Osteocyte (in vitro differentiated cells): ENCODE measurements around the gene ZBTB32. TPM values are rescaled to one million over a fixed set of nuclear protein-coding genes. Genes with fewer than 3 reads are reported as not detected.

Experiments
- DNase-seq: peaks from one replicate; pipeline ENCODE4 v3.0.0; 2021; ENCODE audit warnings: mixed read lengths; ENCODE audit not compliant: unreplicated experiment; ENCODE audit errors: extremely low spot score
- H3K27ac Mint-ChIP-seq: one replicate; pipeline ENCODE4 v1.8.0; 2021; ENCODE audit warnings: mild to moderate bottlenecking, mixed read lengths; ENCODE audit not compliant: unreplicated experiment
- H3K27me3 Mint-ChIP-seq: one replicate; pipeline ENCODE4 v1.8.0; 2021; ENCODE audit warnings: mixed read lengths; ENCODE audit not compliant: unreplicated experiment
- H3K36me3 Mint-ChIP-seq: one replicate; pipeline ENCODE4 v1.8.0; 2021; ENCODE audit warnings: mixed read lengths; ENCODE audit not compliant: unreplicated experiment
- H3K4me1 Mint-ChIP-seq: one replicate; pipeline ENCODE4 v1.8.0; 2021; ENCODE audit warnings: mixed read lengths; ENCODE audit not compliant: unreplicated experiment
- H3K4me3 Mint-ChIP-seq: one replicate; pipeline ENCODE4 v1.8.0; 2021; ENCODE audit warnings: mild to moderate bottlenecking, moderate library complexity, mixed read lengths; ENCODE audit not compliant: unreplicated experiment
- H3K9me3 Mint-ChIP-seq: one replicate; pipeline ENCODE4 v1.8.0; 2021; ENCODE audit warnings: mixed read lengths; ENCODE audit not compliant: unreplicated experiment
- CTCF ChIP-seq: fragments of 200-600 bp; sonication (generic); IDR thresholded peaks from 2 replicates; pipeline ENCODE4 v1.5.0; 2021; ENCODE audit warnings: antibody characterized with exemption, mild to moderate bottlenecking, moderate library complexity
- total RNA-seq: library from RNA; stranded (reverse); gene quantifications from 2 replicates; pipeline ENCODE4 v1.2.1, GENCODE V29; 2021

The ZBTB32 gene
- total RNA-seq, 1 donor from 2014 or later = not detected

- no peaks in the 10 kb centered on the region for H3K27me3 Mint-ChIP-seq
- no peak for TF ChIP-seq CTCF
- no peak overlapping the region for H3K4me3 Mint-ChIP-seq
- peaks cover 19% of the 10 kb centered on the region for H3K4me1 Mint-ChIP-seq
- no peaks in the 10 kb centered on the region for H3K9me3 Mint-ChIP-seq
- H3K36me3 Mint-ChIP-seq = no peaks in the 10 kb centered on the region
- H3K27ac Mint-ChIP-seq = no peak overlapping the region
- DNase-seq = no peak
These were observed 9.6 kb downstream of the ZBTB32 start for GRCh38 chr19:35713904-35714495.

- H3K9me3 Mint-ChIP-seq = no peaks in the 10 kb centered on the region
- DNase-seq = no peak
- no peak for TF ChIP-seq CTCF
- no peaks in the 10 kb centered on the region for H3K36me3 Mint-ChIP-seq
- no peak overlapping the region for H3K27ac Mint-ChIP-seq
- no peaks in the 10 kb centered on the region for H3K27me3 Mint-ChIP-seq
- H3K4me1 Mint-ChIP-seq = peaks cover 25% of the 10 kb centered on the region
- peak overlapping the region; percentile 38 for H3K4me3 Mint-ChIP-seq
These were observed 10.4 kb downstream of the ZBTB32 start for GRCh38 chr19:35714601-35715354.

GRCh38 chr19:35715355-35715809, 11.0 kb downstream of the ZBTB32 start:
- no peak for DNase-seq
- Mint-ChIP-seq H3K36me3 (peaks cover 2% of the 10 kb centered on the region), H3K27ac (no peak overlapping the region), H3K4me3 (no peak overlapping the region), H3K27me3 (no peaks in the 10 kb centered on the region), H3K4me1 (peaks cover 26% of the 10 kb centered on the region), H3K9me3 (no peaks in the 10 kb centered on the region)
- no peak for TF ChIP-seq CTCF

- peaks cover 2% of the 10 kb centered on the region for H3K36me3 Mint-ChIP-seq
- H3K27me3 Mint-ChIP-seq = no peaks in the 10 kb centered on the region
- no peak for TF ChIP-seq CTCF
- H3K4me1 Mint-ChIP-seq = peaks cover 26% of the 10 kb centered on the region
- H3K9me3 Mint-ChIP-seq = no peaks in the 10 kb centered on the region
- H3K27ac Mint-ChIP-seq = peak overlapping the region; percentile 98
- H3K4me3 Mint-ChIP-seq = peak overlapping the region; percentile 91
- no peak for DNase-seq
These were observed 11.8 kb downstream of the ZBTB32 start for GRCh38 chr19:35715981-35716800.
